Duodenal mucosa (tissue), 2 donors: ENCODE results near the gene PFKFB3.
"Not testable (repeated sequence)": the region's sequence is repeated elsewhere in the genome, so short reads cannot be mapped to it uniquely, and the experiment has no call there.

ENCODE experiments used
- H3K27ac ChIP-seq: one replicate; pipeline ENCODE4 v1.7.0; 2013; ENCODE audit warnings: low read depth, low read length
- H3K27me3 ChIP-seq, 2 donors: one replicate each; pipeline ENCODE4 v1.7.0; 2013; ENCODE audit warnings: low read length in 2 of 2, control low read depth in 1 of 2; ENCODE audit not compliant: insufficient read depth in 2 of 2, control insufficient read depth in 1 of 2
- H3K36me3 ChIP-seq, 2 donors: one replicate each; pipeline ENCODE4 v1.7.0; 2013; ENCODE audit warnings: low read length in 2 of 2, control low read depth in 1 of 2; ENCODE audit not compliant: insufficient read depth in 2 of 2, control insufficient read depth in 1 of 2
- H3K4me1 ChIP-seq, 2 donors: one replicate each; pipeline ENCODE4 v1.7.0; 2013; ENCODE audit warnings: low read length in 2 of 2, control low read depth in 1 of 2; ENCODE audit not compliant: insufficient read depth in 2 of 2, control insufficient read depth in 1 of 2
- H3K4me3 ChIP-seq, 2 donors: one replicate each; pipeline ENCODE4 v1.7.0; 2013; ENCODE audit warnings: low read length in 2 of 2, low read depth in 1 of 2
- H3K9ac ChIP-seq, 2 donors: one replicate each; pipeline ENCODE4 v1.7.0; 2013; ENCODE audit warnings: low read length in 2 of 2, low read depth in 1 of 2
- H3K9me3 ChIP-seq, 2 donors: one replicate each; pipeline ENCODE4 v1.7.0; 2013; ENCODE audit warnings: low read length in 2 of 2, control low read depth in 1 of 2; ENCODE audit not compliant: control insufficient read depth in 1 of 2

Gene PFKFB3

GRCh38 chr10:6232846-6233724 lies 30.4 kb downstream of the PFKFB3 start:
- H3K27me3 ChIP-seq: no peaks in the 10 kb centered on the region

GRCh38 chr10:6233725-6234277 lies 31.1 kb downstream of the PFKFB3 start:
- Histone ChIP-seq H3K9me3 (no peaks in the 10 kb centered on the region), H3K9ac (no peak overlapping the region), H3K4me3 (no peak overlapping the region), H3K4me1 (peaks cover 0 to under 1% of the 10 kb centered on the region in 2 donors), H3K36me3 (peaks cover 25 to 49% of the 10 kb centered on the region in 2 donors), H3K27ac (no peak overlapping the region), H3K27me3 (no peaks in the 10 kb centered on the region)

More at GRCh38 chr10:6232846-6233724, 30.4 kb downstream of the PFKFB3 start:
- no peaks in the 10 kb centered on the region for H3K4me1 ChIP-seq
- H3K9me3 ChIP-seq: no peaks in the 10 kb centered on the region
- H3K4me3 ChIP-seq: no peak overlapping the region
- no peak overlapping the region for H3K27ac ChIP-seq
- H3K9ac ChIP-seq: no peak overlapping the region
- peaks cover 25 to 55% of the 10 kb centered on the region in 2 donors for H3K36me3 ChIP-seq

GRCh38 chr10:6234371-6234770 lies 31.6 kb downstream of the PFKFB3 start:
- no peaks in the 10 kb centered on the region for H3K27me3 ChIP-seq
- H3K4me3 ChIP-seq: no peak overlapping the region
- peaks cover 25 to 47% of the 10 kb centered on the region in 2 donors for H3K36me3 ChIP-seq
- H3K27ac ChIP-seq: no peak overlapping the region
- H3K9ac ChIP-seq: no peak overlapping the region
- peaks cover 3 to 4% of the 10 kb centered on the region in 2 donors for H3K4me1 ChIP-seq
- no peaks in the 10 kb centered on the region for H3K9me3 ChIP-seq

GRCh38 chr10:6236349-6237198 lies 33.8 kb downstream of the PFKFB3 start:
- Histone ChIP-seq H3K9ac (no peak overlapping the region), H3K4me3 (no peak overlapping the region), H3K27ac (no peak overlapping the region), H3K9me3 (no peaks in the 10 kb centered on the region), H3K36me3 (peaks cover 13 to 31% of the 10 kb centered on the region in 2 donors), H3K27me3 (no peaks in the 10 kb centered on the region), H3K4me1 (peaks cover 3 to 4% of the 10 kb centered on the region in 2 donors)

DNA sequence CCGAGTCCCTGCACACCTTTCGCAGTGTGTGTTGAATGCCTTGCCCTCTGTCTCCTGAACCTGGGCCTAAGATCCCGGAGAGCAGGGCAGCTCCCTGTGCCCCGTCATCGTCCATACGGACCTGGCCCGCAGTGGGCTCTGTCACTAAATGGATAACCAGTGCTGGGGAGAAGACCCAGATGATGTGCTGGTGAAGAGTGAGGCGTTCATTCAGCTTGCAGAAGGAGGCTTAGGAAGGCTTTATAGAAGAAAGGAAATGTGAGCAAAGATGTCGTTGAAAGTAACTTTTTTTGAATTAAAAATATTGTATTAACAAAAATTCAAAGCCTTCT lies 34.4 kb downstream of the PFKFB3 start:
- Histone ChIP-seq H3K4me3 (no peak overlapping the region), H3K9me3 (no peaks in the 10 kb centered on the region), H3K9ac (no peak overlapping the region), H3K36me3 (peaks cover 11 to 25% of the 10 kb centered on the region in 2 donors), H3K27me3 (no peaks in the 10 kb centered on the region), H3K27ac (no peak overlapping the region), H3K4me1 (peaks cover 3 to 4% of the 10 kb centered on the region in 2 donors)

GRCh38 chr10:6238587-6239212 lies 36.0 kb downstream of the PFKFB3 start:
- not testable (repeated sequence) for H3K36me3 ChIP-seq, H3K9ac ChIP-seq, H3K27ac ChIP-seq, H3K9me3 ChIP-seq, H3K27me3 ChIP-seq, H3K4me1 ChIP-seq, H3K4me3 ChIP-seq

DNA sequence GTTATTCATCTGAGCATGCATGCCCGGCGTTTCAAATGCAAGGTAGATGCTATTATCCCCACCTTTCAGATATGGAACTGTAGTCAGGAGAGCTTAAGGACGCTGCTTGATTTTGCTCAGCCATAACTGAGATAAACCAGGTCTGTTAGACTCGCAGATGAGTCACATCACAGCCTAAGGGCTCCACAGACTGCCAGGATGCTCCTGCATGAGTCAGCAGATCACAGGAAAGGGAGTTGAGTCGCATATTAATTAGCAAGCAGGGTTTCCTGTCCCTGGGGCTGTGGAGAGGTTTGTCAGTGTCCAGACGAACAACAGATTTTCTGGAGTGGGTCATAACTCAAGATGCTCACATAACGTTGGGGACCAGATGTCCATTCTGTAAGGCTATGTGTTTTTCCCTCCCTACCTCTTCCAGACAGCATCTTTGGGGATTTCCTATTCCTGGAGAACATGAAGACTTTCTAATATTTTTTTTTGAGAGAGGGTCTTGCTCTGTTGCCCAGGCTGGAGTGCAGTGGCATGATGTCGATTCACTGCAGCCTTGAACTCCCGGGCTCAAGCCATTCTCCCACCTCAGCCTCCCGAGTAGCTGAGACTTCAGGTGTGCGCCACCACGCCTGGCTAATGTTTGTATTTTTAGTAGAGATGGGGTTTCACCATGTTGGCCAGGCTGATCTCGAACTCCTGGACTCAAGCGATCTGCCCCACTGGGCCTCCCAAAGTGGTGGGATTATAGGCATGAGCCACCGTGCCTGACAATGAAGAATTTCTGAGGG lies 36.7 kb downstream of the PFKFB3 start:
- Histone ChIP-seq H3K4me3 (no peak overlapping the region), H3K27ac (no peak overlapping the region), H3K4me1 (peaks cover 4 to 8% of the 10 kb centered on the region in 2 donors), H3K9me3 (no peaks in the 10 kb centered on the region), H3K36me3 (peaks cover 0 to 3% of the 10 kb centered on the region in 2 donors), H3K9ac (no peak overlapping the region), H3K27me3 (no peaks in the 10 kb centered on the region)

DNA sequence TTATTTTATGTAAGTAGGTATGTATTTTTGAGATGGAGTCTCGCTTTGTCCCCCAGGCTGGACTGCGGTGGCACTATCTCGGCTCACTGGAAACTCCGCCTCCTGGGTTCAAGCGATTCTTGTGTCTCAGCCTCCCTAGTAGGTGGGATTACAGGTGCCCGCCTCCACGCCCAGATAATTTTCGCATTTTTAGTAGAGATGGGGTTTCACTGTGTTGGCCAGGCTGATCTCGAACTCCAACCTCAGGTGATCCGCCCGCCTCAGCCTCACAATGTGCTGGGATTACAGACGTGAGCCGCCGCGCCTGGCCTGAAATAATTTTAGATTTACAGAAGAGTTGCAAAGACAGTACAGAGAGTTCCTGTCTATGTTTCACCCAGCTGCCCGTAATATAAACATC lies 37.5 kb downstream of the PFKFB3 start:
- H3K9ac ChIP-seq: no peak overlapping the region
- H3K27ac ChIP-seq: no peak overlapping the region
- H3K9me3 ChIP-seq: no peaks in the 10 kb centered on the region
- H3K4me3 ChIP-seq: no peak overlapping the region
- H3K27me3 ChIP-seq: no peaks in the 10 kb centered on the region
- H3K4me1 ChIP-seq: peaks cover 4 to 8% of the 10 kb centered on the region in 2 donors
- H3K36me3 ChIP-seq: no peaks in the 10 kb centered on the region

GRCh38 chr10:6242089-6242488 lies 39.4 kb downstream of the PFKFB3 start:
- Histone ChIP-seq H3K9ac (no peak overlapping the region), H3K27ac (no peak overlapping the region), H3K9me3 (no peaks in the 10 kb centered on the region), H3K27me3 (no peaks in the 10 kb centered on the region), H3K4me1 (peaks cover 4 to 8% of the 10 kb centered on the region in 2 donors), H3K4me3 (no peak overlapping the region), H3K36me3 (no peaks in the 10 kb centered on the region)
